ENCODE measurements around the gene WWOX. TPM values are rescaled to one million over a fixed set of nuclear protein-coding genes. Genes with fewer than 3 reads are reported as not detected.

The WWOX gene
- polyA plus RNA-seq, 1 donor from 2014 or later, result 25.6 TPM

DNA sequence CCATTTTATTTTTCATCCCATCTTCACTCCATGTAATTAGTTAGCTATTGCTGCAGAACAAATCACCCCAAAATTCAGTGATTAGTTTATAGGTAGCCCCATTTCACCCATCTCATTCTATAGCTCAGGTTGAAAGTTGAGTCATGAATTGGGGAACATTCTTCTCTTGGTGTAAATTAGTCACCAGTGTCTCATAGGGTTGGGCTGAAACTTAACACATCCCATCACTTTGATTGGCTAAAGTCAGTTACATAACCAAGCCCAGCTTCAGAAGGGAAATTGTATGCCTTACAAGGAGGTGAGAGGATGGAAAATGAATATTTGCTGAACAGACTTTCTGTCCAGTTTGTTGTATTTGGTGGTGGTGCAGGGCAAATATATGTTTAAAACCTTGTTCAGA, 477.5 kb downstream of the WWOX start:
- no peaks in the 10 kb centered on the region for H3K79me2 ChIP-seq (replicated peaks; ENCODE audit: insufficient read depth, low read length)
- no peak overlapping the region for H3K4me3 ChIP-seq (ENCODE audit: low read length)
- H3K9me3 ChIP-seq (ENCODE audit: low read length), result no peaks in the 10 kb centered on the region
- H3K9me2 ChIP-seq (ENCODE audit: insufficient read depth, low read length), result no peaks in the 10 kb centered on the region
- H3F3A ChIP-seq (ENCODE audit: insufficient read depth, low read length, poor library complexity, severe bottlenecking), result no peaks in the 10 kb centered on the region
- no peak overlapping the region for H2AFZ ChIP-seq (ENCODE audit: low read depth, low read length)
- no peak overlapping the region for H3K4me2 ChIP-seq (ENCODE audit: low read length)
- TF ChIP-seq TAF1 (IDR thresholded peaks at IDR 0.05; ENCODE audit: low read depth) (no peak), POLR2AphosphoS5 (IDR thresholded peaks at IDR 0.05) (no peak), MXI1 (conservative IDR thresholded peaks at IDR 0.05; ENCODE audit: poor library complexity, severe bottlenecking) (no peak), EZH2 (IDR thresholded peaks at IDR 0.05; ENCODE audit: borderline replicate concordance, insufficient read depth, low read length, poor library complexity, severe bottlenecking) (no peak), RAD21 (conservative IDR thresholded peaks at IDR 0.05) (no peak), SMC3 (conservative IDR thresholded peaks at IDR 0.05; ENCODE audit: poor library complexity) (no peak), EP300 (conservative IDR thresholded peaks at IDR 0.05; ENCODE audit: poor library complexity, severe bottlenecking) (no peak)
- TF ChIP-seq, protein P1, sequence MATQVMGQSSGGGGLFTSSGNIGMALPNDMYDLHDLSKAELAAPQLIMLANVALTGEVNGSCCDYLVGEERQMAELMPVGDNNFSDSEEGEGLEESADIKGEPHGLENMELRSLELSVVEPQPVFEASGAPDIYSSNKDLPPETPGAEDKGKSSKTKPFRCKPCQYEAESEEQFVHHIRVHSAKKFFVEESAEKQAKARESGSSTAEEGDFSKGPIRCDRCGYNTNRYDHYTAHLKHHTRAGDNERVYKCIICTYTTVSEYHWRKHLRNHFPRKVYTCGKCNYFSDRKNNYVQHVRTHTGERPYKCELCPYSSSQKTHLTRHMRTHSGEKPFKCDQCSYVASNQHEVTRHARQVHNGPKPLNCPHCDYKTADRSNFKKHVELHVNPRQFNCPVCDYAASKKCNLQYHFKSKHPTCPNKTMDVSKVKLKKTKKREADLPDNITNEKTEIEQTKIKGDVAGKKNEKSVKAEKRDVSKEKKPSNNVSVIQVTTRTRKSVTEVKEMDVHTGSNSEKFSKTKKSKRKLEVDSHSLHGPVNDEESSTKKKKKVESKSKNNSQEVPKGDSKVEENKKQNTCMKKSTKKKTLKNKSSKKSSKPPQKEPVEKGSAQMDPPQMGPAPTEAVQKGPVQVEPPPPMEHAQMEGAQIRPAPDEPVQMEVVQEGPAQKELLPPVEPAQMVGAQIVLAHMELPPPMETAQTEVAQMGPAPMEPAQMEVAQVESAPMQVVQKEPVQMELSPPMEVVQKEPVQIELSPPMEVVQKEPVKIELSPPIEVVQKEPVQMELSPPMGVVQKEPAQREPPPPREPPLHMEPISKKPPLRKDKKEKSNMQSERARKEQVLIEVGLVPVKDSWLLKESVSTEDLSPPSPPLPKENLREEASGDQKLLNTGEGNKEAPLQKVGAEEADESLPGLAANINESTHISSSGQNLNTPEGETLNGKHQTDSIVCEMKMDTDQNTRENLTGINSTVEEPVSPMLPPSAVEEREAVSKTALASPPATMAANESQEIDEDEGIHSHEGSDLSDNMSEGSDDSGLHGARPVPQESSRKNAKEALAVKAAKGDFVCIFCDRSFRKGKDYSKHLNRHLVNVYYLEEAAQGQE (IDR thresholded peaks at IDR 0.05; ENCODE audit: borderline replicate concordance), result no peak
- TF ChIP-seq, protein P2, sequence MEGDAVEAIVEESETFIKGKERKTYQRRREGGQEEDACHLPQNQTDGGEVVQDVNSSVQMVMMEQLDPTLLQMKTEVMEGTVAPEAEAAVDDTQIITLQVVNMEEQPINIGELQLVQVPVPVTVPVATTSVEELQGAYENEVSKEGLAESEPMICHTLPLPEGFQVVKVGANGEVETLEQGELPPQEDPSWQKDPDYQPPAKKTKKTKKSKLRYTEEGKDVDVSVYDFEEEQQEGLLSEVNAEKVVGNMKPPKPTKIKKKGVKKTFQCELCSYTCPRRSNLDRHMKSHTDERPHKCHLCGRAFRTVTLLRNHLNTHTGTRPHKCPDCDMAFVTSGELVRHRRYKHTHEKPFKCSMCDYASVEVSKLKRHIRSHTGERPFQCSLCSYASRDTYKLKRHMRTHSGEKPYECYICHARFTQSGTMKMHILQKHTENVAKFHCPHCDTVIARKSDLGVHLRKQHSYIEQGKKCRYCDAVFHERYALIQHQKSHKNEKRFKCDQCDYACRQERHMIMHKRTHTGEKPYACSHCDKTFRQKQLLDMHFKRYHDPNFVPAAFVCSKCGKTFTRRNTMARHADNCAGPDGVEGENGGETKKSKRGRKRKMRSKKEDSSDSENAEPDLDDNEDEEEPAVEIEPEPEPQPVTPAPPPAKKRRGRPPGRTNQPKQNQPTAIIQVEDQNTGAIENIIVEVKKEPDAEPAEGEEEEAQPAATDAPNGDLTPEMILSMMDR (IDR thresholded peaks at IDR 0.05; ENCODE audit: poor library complexity, severe bottlenecking), result no peak
- H3K27me3 ChIP-seq (ENCODE audit: insufficient read depth, low read depth, low read length), result no peaks in the 10 kb centered on the region
- H3K27ac ChIP-seq (ENCODE audit: low read length), result no peak overlapping the region
- H4K20me1 ChIP-seq (ENCODE audit: insufficient read depth), result no peaks in the 10 kb centered on the region
- no peaks in the 10 kb centered on the region for H3K36me3 ChIP-seq (ENCODE audit: insufficient read depth, low read length)
- H3K9ac ChIP-seq (ENCODE audit: low read length), result no peak overlapping the region

DNA sequence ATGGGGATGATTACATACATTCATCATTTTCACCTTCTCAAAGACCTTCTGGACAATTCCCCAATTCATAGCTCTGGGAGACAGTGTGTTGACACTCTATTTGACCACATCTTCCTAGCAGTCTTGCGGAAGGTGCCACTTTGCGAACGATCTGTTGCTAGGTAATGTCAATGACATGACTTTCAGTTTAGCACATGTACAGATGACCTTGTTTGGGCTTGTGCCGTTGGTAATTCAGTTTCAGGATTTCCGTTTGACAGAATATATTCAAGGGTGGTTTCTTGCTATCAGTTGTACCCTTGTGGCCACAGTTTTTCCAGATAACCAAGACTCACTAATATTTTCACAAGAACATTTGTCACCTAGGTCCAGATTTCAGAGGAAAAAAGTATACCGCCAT, 478.2 kb downstream of the WWOX start:
- Histone ChIP-seq H3K27me3 (ENCODE audit: insufficient read depth, low read depth, low read length) (no peaks in the 10 kb centered on the region), H3K4me2 (ENCODE audit: low read length) (no peak overlapping the region), H3K27ac (ENCODE audit: low read length) (no peak overlapping the region), H3K9me2 (ENCODE audit: insufficient read depth, low read length) (no peaks in the 10 kb centered on the region), H3K79me2 (replicated peaks; ENCODE audit: insufficient read depth, low read length) (no peaks in the 10 kb centered on the region), H3K9me3 (ENCODE audit: low read length) (no peaks in the 10 kb centered on the region), H3K36me3 (ENCODE audit: insufficient read depth, low read length) (no peaks in the 10 kb centered on the region), H2AFZ (ENCODE audit: low read depth, low read length) (no peak overlapping the region), H3F3A (ENCODE audit: insufficient read depth, low read length, poor library complexity, severe bottlenecking) (no peaks in the 10 kb centered on the region), H3K4me3 (ENCODE audit: low read length) (no peak overlapping the region), H3K9ac (ENCODE audit: low read length) (no peak overlapping the region), H4K20me1 (ENCODE audit: insufficient read depth) (no peaks in the 10 kb centered on the region)
- TF ChIP-seq POLR2AphosphoS5 (IDR thresholded peaks at IDR 0.05) (peak; percentile 43), MXI1 (conservative IDR thresholded peaks at IDR 0.05; ENCODE audit: poor library complexity, severe bottlenecking) (no peak)

DNA sequence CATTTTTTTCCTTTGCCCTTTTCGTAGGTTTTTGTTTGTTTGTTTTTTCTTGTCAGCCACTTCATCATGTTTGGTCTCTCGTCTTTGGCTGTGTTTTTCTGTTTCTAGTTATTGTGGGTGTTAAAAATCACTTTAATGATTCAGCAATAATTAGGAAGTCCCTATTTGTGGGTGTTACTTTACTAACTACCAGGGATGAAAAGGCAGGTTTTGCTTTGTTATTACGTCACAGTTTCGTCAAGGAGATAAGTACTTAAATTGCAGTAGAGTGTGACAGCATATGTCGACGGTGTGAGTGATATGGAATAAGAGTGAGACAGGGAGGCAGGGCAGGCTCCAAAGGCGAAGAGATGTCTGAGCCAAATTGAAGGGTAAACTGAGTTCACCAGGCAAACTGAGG, 479.6 kb downstream of the WWOX start:
- Histone ChIP-seq H3K9me3 (ENCODE audit: low read length) (no peaks in the 10 kb centered on the region), H3K27ac (ENCODE audit: low read length) (no peak overlapping the region), H2AFZ (ENCODE audit: low read depth, low read length) (no peak overlapping the region), H3K4me2 (ENCODE audit: low read length) (no peak overlapping the region), H3K27me3 (ENCODE audit: insufficient read depth, low read depth, low read length) (no peaks in the 10 kb centered on the region), H3K36me3 (ENCODE audit: insufficient read depth, low read length) (no peaks in the 10 kb centered on the region), H3K79me2 (replicated peaks; ENCODE audit: insufficient read depth, low read length) (no peaks in the 10 kb centered on the region), H3K4me3 (ENCODE audit: low read length) (no peak overlapping the region), H3F3A (ENCODE audit: insufficient read depth, low read length, poor library complexity, severe bottlenecking) (no peaks in the 10 kb centered on the region), H3K9ac (ENCODE audit: low read length) (no peak overlapping the region), H4K20me1 (ENCODE audit: insufficient read depth) (no peaks in the 10 kb centered on the region), H3K9me2 (ENCODE audit: insufficient read depth, low read length) (no peaks in the 10 kb centered on the region)
- TF ChIP-seq MXI1 (conservative IDR thresholded peaks at IDR 0.05; ENCODE audit: poor library complexity, severe bottlenecking), result no peak
- no peak for TF ChIP-seq TAF1 (IDR thresholded peaks at IDR 0.05; ENCODE audit: low read depth)
- TF ChIP-seq, protein P1 (IDR thresholded peaks at IDR 0.05; ENCODE audit: borderline replicate concordance), result no peak
- TF ChIP-seq EP300 (conservative IDR thresholded peaks at IDR 0.05; ENCODE audit: poor library complexity, severe bottlenecking), result peak; percentile 50
- TF ChIP-seq, protein P2 (IDR thresholded peaks at IDR 0.05; ENCODE audit: poor library complexity, severe bottlenecking), result no peak
- no peak for TF ChIP-seq RAD21 (conservative IDR thresholded peaks at IDR 0.05)
- TF ChIP-seq EZH2 (IDR thresholded peaks at IDR 0.05; ENCODE audit: borderline replicate concordance, insufficient read depth, low read length, poor library complexity, severe bottlenecking), result no peak
- no peak for TF ChIP-seq SMC3 (conservative IDR thresholded peaks at IDR 0.05; ENCODE audit: poor library complexity)
- TF ChIP-seq POLR2AphosphoS5 (IDR thresholded peaks at IDR 0.05), result peak; percentile 38

Data from neural cell (in vitro differentiated cells).